OCI-LY3 (cell line): ENCODE results near the gene IRF2BP1.
"Not testable (repeated sequence)": the region's sequence is repeated elsewhere in the genome, so short reads cannot be mapped to it uniquely, and the experiment has no call there.

Experiments used
- H2AFZ ChIP-seq: fragments of 200-600, 300-600 bp; shearing (Covaris generic); 2 replicates; pipeline ENCODE4 v1.6.0; 2014; ENCODE audit warnings: antibody characterized with exemption, low read depth, low read length
- H3K27ac ChIP-seq: fragments of 200-600, 300-600 bp; sonication (generic); 2 replicates; pipeline ENCODE4 v1.5.1; 2014; ENCODE audit warnings: mild to moderate bottlenecking, low read length, moderate library complexity, mixed read lengths
- H3K27me3 ChIP-seq: fragments of 200-600, 300-600 bp; sonication (generic); 2 replicates; pipeline ENCODE4 v1.6.1; 2014; ENCODE audit warnings: low read depth, low read length, mixed read lengths
- H3K36me3 ChIP-seq: fragments of 200-600, 300-600 bp; sonication (generic); replicated peaks from 2 replicates; pipeline ENCODE3; 2014; ENCODE audit warnings: low read depth, low read length, mixed read lengths
- H3K4me1 ChIP-seq: fragments of 300-600, 200-600 bp; sonication (generic); 2 replicates; pipeline ENCODE4 v1.6.1; 2014; ENCODE audit warnings: low read length, mixed read lengths
- H3K4me2 ChIP-seq: fragments of 200-600, 300-600 bp; sonication (generic); 2 replicates; pipeline ENCODE4 v1.6.1; 2014; ENCODE audit warnings: low read length, mixed read lengths
- H3K4me3 ChIP-seq: fragments of 300-600, 200-600 bp; sonication (generic); 2 replicates; pipeline ENCODE4 v1.5.1; 2014; ENCODE audit warnings: antibody characterized with exemption, mild to moderate bottlenecking, low read length, moderate library complexity
- H3K79me2 ChIP-seq: fragments of 300-600, 200-600 bp; shearing (Covaris generic); 2 replicates; pipeline ENCODE4 v1.6.1; 2014; ENCODE audit warnings: mild to moderate bottlenecking, low read length, mixed read lengths
- H3K9ac ChIP-seq: fragments of 300-600, 200-600 bp; shearing (Covaris generic); 2 replicates; pipeline ENCODE4 v1.6.0; 2014; ENCODE audit warnings: mild to moderate bottlenecking, low read length, moderate library complexity
- H3K9me3 ChIP-seq: fragments of 200-600, 300-600 bp; shearing (Covaris generic); 2 replicates; pipeline ENCODE4 v1.6.1; 2014; ENCODE audit warnings: low read length, mixed read lengths; ENCODE audit not compliant: insufficient read depth
- H4K20me1 ChIP-seq: fragments of 200-600, 300-600 bp; sonication (generic); 2 replicates; pipeline ENCODE4 v1.6.1; 2016; ENCODE audit warnings: low read length, mixed read lengths; ENCODE audit not compliant: insufficient read depth
- CTCF ChIP-seq: fragments of 200-600, 300-600 bp; sonication (generic); IDR thresholded peaks from 2 replicates; pipeline ENCODE4 v1.5.1; 2014; ENCODE audit warnings: antibody characterized with exemption, low read length, low read depth
- EZH2phosphoT487 ChIP-seq: fragments of 200-600 bp; shearing (Covaris generic); IDR thresholded peaks from 2 replicates; pipeline ENCODE4 v1.6.1; 2018; ENCODE audit warnings: antibody characterized with exemption, mixed run types, low read depth

IRF2BP1 gene

GRCh38 chr19:45899919-45900589, 14.1 kb upstream of the IRF2BP1 start:
- Histone ChIP-seq H3K4me3 (no peak overlapping the region), H4K20me1 (no peaks in the 10 kb centered on the region), H3K36me3 (peaks cover 30% of the 10 kb centered on the region), H3K9me3 (no peaks in the 10 kb centered on the region), H3K27me3 (no peaks in the 10 kb centered on the region), H3K4me2 (no peak overlapping the region), H2AFZ (no peak overlapping the region), H3K9ac (no peak overlapping the region), H3K4me1 (peaks cover 13% of the 10 kb centered on the region), H3K79me2 (peaks cover 14% of the 10 kb centered on the region), H3K27ac (no peak overlapping the region)
- TF ChIP-seq EZH2phosphoT487 (no peak), CTCF (no peak)

- H2AFZ ChIP-seq, result no peak overlapping the region
- no peaks in the 10 kb centered on the region for H3K9me3 ChIP-seq
- H3K4me1 ChIP-seq, result peaks cover 13% of the 10 kb centered on the region
- TF ChIP-seq EZH2phosphoT487, result no peak
- TF ChIP-seq CTCF, result no peak
- no peak overlapping the region for H3K4me2 ChIP-seq
- H3K27me3 ChIP-seq, result no peaks in the 10 kb centered on the region
- no peak overlapping the region for H3K27ac ChIP-seq
- H3K9ac ChIP-seq, result no peak overlapping the region
- H3K36me3 ChIP-seq, result peaks cover 32% of the 10 kb centered on the region
- H3K4me3 ChIP-seq, result no peak overlapping the region
- H4K20me1 ChIP-seq, result no peaks in the 10 kb centered on the region
- H3K79me2 ChIP-seq, result peaks cover 14% of the 10 kb centered on the region
These were observed 13.3 kb upstream of the IRF2BP1 start for GRCh38 chr19:45899253-45899652.

GRCh38 chr19:45897261-45897812, 11.4 kb upstream of the IRF2BP1 start:
- TF ChIP-seq EZH2phosphoT487, result no peak
- TF ChIP-seq CTCF, result no peak
- no peaks in the 10 kb centered on the region for H3K9me3 ChIP-seq
- no peak overlapping the region for H3K27ac ChIP-seq
- peaks cover 14% of the 10 kb centered on the region for H3K79me2 ChIP-seq
- peaks cover 19% of the 10 kb centered on the region for H3K4me1 ChIP-seq
- no peak overlapping the region for H2AFZ ChIP-seq
- H3K4me3 ChIP-seq, result no peak overlapping the region
- H3K4me2 ChIP-seq, result peak overlapping the region; percentile 41; the same call in 1 of the 2 replicates
- H3K27me3 ChIP-seq, result no peaks in the 10 kb centered on the region
- no peak overlapping the region for H3K9ac ChIP-seq
- H3K36me3 ChIP-seq, result peaks cover 33% of the 10 kb centered on the region
- no peaks in the 10 kb centered on the region for H4K20me1 ChIP-seq

GRCh38 chr19:45895983-45896599, 10.2 kb upstream of the IRF2BP1 start:
- H3K79me2 ChIP-seq, H3K9ac ChIP-seq, H3K4me3 ChIP-seq, H3K9me3 ChIP-seq, H2AFZ ChIP-seq, H3K27me3 ChIP-seq, H3K4me2 ChIP-seq, H4K20me1 ChIP-seq, H3K27ac ChIP-seq: not testable (repeated sequence)
- peaks cover 19% of the 10 kb centered on the region for H3K4me1 ChIP-seq
- H3K36me3 ChIP-seq, result peaks cover 35% of the 10 kb centered on the region
